HG03457 (cell line): Measurements from ENCODE around the gene OR2T35.
"Not testable (repeated sequence)": the region's sequence is repeated elsewhere in the genome, so short reads cannot be mapped to it uniquely, and the experiment has no call there.

Source experiments
- ATAC-seq: cut with Tn5 transposase; IDR thresholded peaks from one replicate; pipeline ENCODE4 v1.9.1; 2021; ENCODE audit warnings: moderate number of reproducible peaks; ENCODE audit not compliant: unreplicated experiment

OR2T35 gene

GRCh38 chr1:248645178-248645577 lies at the start of gene OR2T35:
TSS of gene OR2T35 (minus strand) at chr1:248645278. CDS start at chr1:248639258, 6,020 bp downstream.
- not testable (repeated sequence) for ATAC-seq

- ATAC-seq: no peak
Measured at GRCh38 chr1:248691567-248692155, 46.6 kb upstream of the OR2T35 start.

- peak; percentile 64 for ATAC-seq
Measured at GRCh38 chr1:248688527-248689298, 43.6 kb upstream of the OR2T35 start.

GRCh38 chr1:248686815-248687214 lies 41.7 kb upstream of the OR2T35 start:
- peak; percentile 74 for ATAC-seq

- no peak for ATAC-seq
Measured at GRCh38 chr1:248681651-248682050, 36.6 kb upstream of the OR2T35 start.

GRCh38 chr1:248670003-248670402 lies 24.9 kb upstream of the OR2T35 start:
- ATAC-seq: no peak

GRCh38 chr1:248663453-248664328 lies 18.6 kb upstream of the OR2T35 start:
- ATAC-seq: peak; percentile 93

GRCh38 chr1:248656797-248657196 lies 11.7 kb upstream of the OR2T35 start:
- not testable (repeated sequence) for ATAC-seq

- not testable (repeated sequence) for ATAC-seq
Measured at GRCh38 chr1:248655354-248655753, 10.3 kb upstream of the OR2T35 start, which contains the start of gene OR2T27. TSS of gene OR2T27 (minus strand) at chr1:248655528. CDS start at chr1:248650884, 4,644 bp downstream.

- ATAC-seq: not testable (repeated sequence)
Measured at GRCh38 chr1:248648770-248649536, 3.9 kb upstream of the OR2T35 start.

- ATAC-seq: peak; percentile 72
Measured at GRCh38 chr1:248642971-248643651, 2.0 kb downstream of the OR2T35 start.

GRCh38 chr1:248641583-248641982 lies 3.5 kb downstream of the OR2T35 start:
- ATAC-seq: not testable (repeated sequence)

GRCh38 chr1:248640906-248641305 lies 4.2 kb downstream of the OR2T35 start:
- ATAC-seq: not testable (repeated sequence)

GRCh38 chr1:248639652-248640051 lies 5.4 kb downstream of the OR2T35 start:
- peak; percentile 31 for ATAC-seq

GRCh38 chr1:248636612-248637011 lies 8.5 kb downstream of the OR2T35 start:
- not testable (repeated sequence) for ATAC-seq

GRCh38 chr1:248634991-248635390 lies 10.1 kb downstream of the OR2T35 start, which contains the start of gene OR2T11:
TSS of gene OR2T11 (minus strand) at chr1:248635091. CDS start at chr1:248627128, 7,963 bp downstream.
- ATAC-seq: not testable (repeated sequence)

- no peak for ATAC-seq
Measured at GRCh38 chr1:248631354-248632008, 13.6 kb downstream of the OR2T35 start.

- no peak for ATAC-seq
Measured at GRCh38 chr1:248630551-248630950, 14.5 kb downstream of the OR2T35 start.
